Inferior parietal cortex (tissue), 1 donor: Measurements from ENCODE around the gene ZNF536.
"Not testable (repeated sequence)": the region's sequence is repeated elsewhere in the genome, so short reads cannot be mapped to it uniquely, and the experiment has no call there.

Experiments
- DNase-seq: peaks from one replicate; pipeline ENCODE4 v3.0.0-alpha.2; 2016; ENCODE audit errors: extremely low spot score

The ZNF536 gene

DNA sequence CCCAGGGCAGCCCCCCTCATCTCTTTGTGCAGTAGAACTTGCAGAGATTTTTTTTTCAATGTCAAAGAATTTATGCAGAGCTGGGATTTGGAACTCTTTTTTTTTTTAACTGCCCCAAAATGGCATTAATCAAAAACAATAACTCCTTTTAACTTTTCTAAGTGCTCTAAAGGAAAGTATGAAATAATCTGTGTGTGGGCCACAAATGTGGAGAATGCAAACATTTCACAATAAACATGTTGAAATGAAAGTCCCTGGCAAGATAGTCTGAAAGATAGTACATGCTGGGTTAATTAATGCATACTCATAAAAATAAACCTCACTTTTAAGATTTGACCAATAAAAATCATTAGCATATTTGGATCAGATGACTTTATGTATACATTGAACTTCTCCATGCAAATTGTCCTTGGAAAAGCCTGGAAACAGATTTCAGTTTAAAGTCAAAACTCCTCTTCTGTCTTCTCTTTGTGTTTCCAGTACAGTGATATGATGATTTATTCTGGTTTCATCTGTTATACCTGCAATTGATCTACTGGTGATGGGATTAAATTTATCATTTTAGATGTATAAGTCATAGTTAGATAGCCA is 30.5 kb upstream of the ZNF536 start:
- no peak for DNase-seq

DNA sequence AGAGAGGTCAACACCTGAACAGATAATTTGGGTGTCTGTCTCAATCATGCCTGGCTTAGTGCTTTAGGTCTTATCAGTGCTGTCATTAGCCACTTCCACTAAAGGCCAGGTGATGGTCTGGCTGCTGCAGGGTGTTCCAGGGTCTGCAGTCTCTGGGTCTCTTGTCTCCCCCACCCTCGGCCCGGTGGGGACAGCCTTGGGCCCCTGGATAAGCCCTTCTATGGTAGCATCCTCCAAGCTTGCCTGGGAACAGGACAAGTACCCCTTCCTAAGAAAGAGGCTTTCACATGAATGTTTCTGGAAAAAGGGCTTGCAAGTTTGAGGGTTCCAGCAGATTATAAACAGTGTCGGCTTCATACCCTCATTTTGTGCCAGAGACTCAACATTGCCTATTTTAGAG is 29.3 kb upstream of the ZNF536 start:
- no peak for DNase-seq

DNA sequence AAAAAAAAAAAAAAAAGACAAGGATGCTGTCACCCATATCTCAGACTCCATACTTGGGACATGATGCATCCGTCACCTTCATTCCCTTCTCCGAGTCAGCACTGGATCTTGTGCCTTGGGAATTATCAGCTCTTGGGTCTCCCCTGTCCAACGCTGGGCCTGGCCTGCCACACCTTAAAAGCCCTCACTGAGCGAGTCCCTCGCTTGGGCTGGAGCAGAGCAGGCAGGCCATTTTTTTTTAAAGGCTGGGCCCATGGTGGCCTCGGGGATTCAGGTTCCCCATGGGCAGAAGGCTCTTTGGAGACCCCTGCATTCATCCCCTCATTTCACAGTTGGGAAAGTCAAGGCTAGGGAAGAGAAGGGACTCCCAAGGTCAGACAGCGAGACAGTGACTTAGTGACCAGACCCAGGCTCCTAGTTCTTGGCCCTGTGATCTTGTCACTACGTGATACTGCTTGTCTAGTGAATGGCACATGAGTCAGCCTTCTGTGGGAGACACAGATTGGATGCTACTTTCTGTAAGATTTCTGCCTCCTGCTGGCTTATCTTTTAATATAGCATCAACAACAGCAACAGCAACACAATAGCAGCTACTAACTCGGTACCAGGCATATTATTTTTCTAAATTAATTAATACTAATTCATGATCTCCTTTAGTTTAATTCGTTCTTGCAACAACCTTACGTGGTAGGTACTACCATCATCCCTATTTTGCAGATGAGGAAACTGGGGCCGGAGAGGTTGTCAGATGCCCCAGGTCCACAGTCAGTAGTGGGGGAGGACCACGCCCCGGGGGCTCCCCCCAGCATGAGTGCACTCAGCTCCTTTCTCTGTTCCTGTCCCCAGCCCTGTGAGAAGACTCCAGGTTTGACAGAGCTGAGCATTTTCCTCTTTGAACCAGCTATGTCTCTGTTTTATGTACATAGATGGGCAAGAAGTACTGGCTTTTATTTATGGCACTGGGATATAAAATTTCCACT is 27.4 kb upstream of the ZNF536 start:
- peak; percentile 47 for DNase-seq

DNA sequence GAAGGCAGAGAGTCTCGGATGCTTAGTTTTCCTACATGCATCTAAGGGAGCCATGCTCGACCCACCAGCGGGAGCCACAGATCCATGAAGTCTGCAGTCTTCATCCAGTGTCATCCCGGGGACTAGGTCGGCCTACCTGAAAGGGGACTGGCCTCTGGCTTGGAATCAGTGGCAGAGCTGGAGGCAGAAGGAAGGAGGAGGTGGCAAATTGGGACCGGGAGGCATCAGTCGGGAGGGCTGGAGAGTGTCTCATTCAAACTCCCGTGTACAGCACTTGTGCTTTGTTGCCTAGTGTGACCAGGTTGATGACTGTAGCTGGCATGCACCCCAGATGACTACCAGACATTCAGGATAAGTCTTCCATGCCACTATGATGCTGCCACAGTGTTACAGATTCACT is 26.5 kb upstream of the ZNF536 start:
- DNase-seq: no peak

DNA sequence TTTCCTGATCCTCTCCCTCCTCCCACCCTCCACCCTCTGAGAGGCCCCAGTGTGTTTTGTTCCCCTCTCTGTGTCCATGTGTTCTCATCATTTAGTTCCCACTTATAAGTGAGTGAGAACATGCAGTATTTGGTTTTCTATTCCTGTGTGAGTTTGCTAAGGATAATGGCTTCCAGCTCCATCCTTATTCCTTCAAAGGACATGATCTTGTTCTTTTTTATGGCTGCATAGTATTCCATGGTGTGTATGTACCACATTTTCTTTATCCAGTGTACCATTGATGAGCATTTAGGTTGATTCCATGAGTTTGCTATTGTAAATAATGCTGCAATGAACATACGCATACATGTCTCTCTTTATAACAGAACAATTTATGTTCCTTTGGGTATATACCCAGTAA is 25.7 kb upstream of the ZNF536 start:
- not testable (repeated sequence) for DNase-seq

DNA sequence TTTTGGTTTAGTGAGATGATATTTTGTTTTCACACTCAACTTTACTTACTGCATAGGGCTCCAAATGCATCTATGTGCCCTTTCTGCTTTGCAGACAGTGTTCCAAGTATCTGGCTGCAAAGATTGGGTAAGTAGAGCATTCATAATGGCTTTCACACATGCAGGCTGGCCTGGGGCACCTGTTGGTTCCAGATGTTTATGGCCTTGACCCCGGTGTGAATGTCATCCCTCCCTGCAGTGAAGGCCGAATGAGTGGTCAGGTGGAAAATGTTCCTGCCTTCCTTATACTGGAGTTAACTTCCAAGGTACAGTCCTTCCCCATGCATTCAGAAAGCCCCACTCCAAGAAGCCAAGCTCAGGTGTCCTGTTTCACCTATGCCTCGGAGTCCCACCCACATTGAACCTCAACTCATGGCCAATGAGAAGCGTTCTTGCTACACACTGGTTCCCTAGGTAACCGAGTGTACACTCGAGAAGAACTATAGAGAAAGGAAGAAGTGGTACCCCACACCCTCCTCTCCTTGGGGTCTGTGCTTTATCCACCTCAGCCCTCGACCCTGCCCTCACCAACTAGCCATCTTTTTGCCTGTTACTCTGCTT is 23.0 kb upstream of the ZNF536 start:
- no peak for DNase-seq

DNA sequence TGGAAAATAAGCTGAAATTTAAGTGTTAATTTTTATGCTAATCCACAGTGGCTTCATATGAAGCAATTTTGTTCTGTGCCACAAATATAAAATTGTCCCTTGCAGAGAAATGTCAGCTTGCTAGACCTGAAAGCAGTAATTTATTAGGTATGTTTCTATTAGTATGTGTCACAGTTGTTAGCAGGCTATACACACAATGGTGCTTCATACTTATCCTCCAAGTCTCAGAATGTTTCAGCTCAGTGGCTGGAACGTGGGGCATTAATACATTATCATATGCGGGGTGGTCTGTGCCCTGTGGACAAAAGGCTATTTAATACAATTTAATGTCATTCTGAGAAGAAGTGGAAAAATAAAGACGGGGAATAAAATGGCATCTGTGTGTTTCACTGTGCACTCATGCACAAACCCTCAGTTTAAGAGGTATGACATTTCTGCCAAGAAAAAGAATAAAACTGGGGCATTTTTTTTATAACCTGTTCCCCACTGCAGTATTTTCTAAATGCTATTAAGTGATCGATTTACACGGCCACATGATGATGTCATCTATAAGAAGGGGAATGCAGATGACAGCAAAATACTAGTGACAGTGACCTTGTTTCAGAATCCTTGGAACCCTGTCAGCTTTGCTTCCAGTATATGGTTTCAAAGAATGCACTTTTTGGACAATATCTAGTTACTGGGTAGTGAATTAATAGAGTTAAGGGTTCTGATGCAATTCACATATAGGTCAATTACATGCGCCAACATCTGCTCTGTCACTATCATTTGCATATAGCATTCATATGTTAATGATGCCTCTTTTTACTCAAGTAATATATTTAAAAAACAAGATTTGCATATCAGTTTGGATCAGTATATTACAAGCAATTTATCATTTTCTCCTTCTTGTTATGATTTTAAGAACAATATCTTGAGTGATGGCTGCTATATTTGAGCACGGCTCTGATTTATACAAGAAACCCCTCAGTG is 21.2 kb upstream of the ZNF536 start:
- DNase-seq: no peak

DNA sequence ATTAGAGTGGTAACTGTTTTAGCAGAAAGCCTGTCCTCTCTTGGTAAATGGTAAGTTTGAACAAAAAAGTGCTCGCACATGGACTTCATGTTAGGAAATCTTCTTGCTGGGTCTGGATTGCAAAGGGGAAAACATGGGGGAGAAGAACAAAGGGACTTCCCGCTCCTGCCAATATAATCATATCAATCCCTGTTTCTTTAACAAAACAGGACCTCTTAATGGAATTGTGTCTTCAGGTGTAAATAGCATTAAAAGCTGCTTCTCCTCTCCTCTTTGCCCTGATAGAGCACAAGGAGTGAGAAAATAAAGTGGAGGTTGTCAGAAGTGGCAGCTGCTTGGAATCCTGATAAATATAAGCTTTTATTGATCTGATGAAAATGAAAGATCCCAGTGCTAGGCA is 20.4 kb upstream of the ZNF536 start:
- no peak for DNase-seq

DNA sequence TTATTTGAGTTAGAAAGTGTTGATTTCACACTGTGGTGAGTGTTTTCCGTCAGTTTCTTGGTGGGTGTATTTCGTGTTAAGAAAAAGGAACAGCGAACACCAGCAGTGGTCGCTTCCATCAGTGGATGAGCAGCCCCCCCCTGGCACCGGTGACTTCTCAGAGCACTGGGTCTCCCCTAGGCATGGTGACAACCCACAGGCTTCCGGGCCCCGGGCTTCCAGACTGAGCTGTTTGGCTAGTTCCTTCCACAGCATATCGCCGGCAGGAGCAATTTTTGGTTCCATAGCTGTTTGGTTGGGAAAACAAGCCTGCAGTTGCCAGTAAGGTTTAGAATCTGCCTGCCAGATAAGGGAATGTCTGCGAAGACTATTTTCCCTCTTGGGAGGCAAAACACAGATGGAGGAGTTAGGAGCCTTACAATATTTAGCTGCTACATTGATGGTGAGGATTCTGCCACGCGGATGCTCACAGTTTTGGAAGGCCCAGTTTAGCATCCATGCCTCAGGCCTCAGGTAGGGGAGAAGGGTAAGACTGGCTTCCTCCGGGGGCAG is 18.7 kb upstream of the ZNF536 start:
- DNase-seq: no peak

DNA sequence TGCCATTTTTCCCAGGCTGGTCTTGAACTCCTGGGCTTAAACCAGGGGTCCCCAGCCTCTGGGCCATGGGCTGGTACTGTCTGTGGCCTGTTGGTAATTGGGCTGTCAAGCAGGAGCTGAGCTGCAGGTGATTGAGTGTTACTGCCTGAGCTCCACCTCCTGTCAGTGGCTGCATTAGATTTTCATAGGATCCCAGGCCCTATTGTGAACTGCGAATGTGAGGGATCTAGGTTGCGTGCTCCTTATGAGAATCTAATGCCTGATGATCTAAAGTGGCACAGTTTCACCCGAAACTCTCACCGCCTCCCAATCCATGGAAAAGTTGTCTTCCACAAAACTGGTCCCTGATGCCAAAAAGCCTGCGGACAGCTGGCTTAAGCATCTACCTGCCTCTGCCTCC is 16.6 kb upstream of the ZNF536 start:
- no peak for DNase-seq

DNA sequence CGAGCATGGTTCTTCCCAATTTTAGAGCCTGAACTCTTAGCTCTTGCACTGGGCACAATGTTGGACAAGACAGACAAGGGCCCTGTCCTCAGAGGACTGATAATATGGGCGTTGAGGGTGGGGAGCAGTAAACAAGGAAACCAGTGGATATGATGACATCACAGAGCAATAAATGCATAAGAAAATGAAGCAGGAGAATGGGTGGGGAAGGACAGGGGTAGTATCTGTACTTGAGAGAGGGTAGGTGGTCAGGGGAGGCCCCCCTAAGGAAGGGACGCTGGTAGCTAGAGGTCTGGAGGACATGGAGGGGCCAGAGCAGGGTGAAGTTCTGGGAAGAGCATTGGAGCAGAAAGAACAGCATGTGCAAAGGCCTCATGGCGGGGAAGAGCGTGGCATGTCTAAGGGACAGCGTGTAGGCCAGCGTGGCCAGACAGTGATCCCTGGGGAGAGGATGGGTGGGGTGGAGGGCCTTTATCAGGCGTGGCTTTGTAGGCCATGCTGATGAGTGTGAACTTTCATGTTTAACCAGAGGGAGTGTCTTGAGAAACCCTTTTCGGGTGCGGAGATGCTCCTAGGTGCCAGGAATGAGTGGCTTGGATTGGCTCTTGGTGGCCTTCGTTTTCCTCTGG is 15.1 kb upstream of the ZNF536 start:
- no peak for DNase-seq

DNA sequence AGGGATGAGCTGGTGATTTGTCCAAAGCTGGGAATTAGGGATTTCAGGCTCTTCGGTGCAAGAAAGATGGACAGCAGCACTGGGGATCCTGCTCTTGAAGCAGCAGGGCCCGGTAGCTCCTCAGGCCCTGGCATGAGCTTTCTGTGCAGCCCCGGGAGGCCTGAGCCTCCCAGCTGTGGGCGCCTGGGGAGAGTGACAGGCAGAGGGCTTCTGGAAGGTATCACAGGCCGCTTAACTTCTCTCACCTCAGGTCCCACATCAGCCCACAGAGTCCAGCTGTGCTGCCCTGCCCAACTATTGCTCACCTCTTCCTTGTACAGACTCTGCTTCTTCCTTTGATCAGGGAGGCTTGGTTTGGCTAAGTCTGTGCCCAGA is 14.6 kb upstream of the ZNF536 start:
- no peak for DNase-seq

DNA sequence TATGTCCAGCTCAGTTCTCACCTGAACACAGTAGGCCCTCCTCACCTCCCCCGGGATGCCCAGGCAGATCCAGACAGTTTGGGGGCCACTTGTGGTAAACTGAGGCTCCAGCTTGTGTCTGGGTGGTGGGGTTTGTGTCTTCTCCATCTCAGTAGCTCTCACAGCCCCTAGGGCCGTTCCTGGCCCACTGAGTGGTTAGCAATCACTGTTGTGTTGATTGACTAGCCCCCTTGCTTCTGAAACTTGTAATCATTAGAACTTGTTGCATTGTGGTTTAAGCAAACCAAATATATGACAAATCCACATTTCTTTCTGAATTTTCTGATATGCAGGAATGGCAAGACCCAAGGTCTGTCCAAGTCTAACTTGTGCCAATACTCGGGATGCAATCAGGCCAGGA is 13.9 kb upstream of the ZNF536 start:
- DNase-seq: no peak

DNA sequence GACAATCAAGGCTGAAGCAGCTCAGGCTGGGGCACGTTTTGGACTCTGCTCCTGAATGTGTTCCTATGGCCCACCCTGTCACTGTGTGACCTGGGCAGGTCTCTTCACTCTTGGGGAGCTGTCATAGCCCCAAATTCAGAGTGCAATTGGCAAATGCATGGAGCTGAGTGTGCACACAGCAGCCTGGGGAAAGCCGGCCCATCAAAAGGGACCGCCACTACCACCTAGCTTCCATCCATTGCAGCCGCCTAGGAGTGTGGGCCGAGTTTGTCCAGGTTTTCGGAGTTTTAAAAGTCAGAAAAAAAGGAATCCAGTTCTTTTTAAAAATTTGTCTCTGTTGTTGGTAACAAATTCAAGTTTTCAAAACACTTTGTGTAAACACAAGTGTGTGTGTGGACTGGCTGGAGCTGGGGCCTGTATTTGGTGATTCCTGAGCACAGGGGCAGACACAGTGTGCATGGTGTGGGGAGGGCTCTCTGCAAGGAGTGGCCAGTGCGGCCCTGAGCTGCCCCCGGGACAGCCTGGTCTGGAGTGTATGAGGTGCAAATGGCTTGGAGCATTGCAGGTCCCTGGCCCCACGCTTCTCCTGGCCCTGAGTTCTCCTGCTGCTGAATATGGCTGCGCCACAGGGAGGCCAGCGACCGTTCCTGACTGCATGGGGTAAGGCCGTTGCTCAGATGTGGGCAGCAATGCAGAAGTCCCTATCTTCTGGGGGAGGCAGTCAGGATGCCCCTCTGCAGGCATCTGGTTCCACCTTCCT is 13.2 kb upstream of the ZNF536 start:
- no peak for DNase-seq

DNA sequence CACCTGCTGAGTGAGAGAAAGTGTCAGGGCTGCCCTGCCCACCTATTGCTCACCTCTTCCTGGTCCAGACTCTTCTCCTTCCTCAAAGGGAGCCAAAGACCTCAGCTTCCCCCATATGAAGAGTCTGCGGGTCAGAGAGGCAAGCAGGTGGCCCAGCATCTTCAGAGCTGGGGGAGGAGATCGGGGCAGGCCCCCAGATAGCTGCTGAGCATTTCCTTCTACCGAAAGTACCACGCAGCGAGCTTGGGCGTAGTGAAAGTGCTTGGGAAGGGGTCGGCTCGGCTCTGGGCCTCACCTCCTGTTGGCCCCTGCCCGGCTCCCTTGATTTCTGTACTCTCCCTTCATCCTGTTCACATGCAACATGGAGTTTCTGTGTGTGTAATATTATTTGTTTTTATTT is 12.2 kb upstream of the ZNF536 start:
- no peak for DNase-seq

DNA sequence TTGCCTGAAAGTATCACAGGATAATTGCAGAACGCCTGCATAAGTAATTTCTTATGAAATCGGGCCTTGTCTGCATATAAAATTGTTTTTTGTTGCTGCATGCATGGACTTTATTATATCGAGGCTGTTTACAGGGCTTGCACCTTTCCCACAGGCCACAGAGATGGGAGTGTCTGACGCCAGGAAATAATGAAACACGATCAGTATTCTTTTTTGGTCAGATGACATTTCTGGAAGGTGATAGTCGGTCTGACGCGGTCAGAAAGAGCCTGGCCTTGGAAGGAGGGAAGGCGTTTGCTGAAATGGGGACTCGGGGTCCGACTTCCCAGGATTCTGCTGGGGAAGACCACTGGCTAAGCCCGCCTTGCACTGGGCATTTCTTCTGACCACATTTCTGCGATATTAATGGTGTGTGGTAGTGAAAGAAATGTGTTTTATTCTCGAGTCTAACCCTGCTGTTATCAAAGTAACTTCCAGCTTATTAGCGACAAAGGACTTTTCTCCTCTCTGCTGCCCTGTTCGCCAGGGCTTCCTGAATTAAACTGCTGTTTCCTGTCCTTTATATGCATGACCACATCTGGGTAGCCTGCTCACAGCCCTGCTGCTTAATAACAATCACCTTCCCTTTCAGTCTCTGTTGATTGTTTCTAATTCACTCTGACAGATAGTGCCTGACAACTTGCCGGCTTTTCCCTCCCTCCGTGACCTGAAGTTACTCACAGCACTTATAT is 11.6 kb upstream of the ZNF536 start:
- DNase-seq: no peak

DNA sequence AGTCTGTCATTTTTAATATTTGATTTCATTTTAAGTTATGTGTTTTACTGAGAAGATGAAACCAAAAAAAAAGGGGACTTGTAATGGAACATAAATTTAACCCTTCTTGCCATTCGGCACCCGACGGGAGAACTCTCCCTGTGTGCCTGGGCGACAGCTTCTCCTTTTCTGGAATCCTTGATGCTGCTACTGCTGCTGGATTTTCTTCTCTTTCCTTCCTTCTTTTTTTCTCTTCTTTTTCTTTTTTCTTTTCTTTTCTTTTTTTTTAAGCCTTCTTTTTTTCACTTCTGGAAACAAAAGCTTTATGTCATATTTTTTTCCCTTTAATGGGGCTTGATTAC is 11.1 kb upstream of the ZNF536 start:
- no peak for DNase-seq

DNA sequence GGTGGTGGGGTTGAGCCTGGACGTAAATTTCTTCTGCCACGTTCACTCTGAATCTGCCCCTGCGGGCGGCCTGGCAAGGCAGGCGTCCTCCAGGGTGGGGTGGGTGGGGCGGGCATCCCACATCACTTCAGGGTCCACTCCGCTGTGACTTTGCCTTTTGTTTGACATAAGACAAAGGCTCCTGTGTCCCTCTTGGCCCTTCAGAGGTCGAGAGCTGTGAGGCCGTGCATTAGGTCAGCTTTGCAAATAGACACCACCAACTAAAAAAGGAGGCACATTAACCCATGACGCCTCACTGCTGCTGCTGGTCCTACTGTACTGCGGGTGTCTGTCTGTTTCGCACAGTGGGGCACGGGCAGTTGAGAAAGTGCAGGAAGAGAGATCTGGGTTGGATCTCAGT is 10.5 kb upstream of the ZNF536 start:
- no peak for DNase-seq

DNA sequence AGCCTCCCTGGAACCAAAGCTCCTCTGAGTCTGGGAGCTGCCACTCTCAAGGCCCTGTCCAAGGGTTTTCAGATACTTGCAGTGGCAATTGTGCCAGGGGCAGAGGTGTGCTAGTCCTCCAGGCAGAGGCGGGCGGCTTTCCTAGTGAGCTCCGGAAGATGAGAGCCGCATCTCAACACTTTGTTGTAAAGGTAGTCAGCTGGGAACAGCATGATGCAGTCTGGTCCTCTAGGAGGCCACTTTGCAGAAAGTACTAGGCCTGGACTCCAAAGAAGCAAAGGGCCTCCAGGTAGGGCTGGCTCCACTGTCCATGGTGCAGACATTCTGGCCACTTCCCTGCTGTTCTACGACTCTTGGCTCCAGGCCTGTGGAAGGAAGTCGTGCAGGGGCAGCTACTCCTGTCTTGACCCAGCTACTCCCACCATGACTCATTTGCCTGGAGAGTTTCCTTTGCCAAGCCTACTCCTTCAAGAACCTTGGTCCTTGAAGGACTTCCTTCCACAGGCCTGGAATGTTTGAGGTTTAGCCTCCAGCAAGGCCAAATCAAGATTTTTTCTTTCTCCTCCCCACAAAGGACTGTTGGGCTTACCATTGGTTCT is 9.9 kb upstream of the ZNF536 start:
- DNase-seq: no peak
